ENCODE results near the gene SLC17A7.

The SLC17A7 gene

GRCh38 chr19:49414256-49414655 lies 27.1 kb downstream of the SLC17A7 start:
- TF ChIP-seq TAF1 (IDR thresholded peaks at IDR 0.05; ENCODE audit: borderline replicate concordance, insufficient read depth, low read length) (no peak), FOXP2 (optimal IDR thresholded peaks at IDR 0.05; ENCODE audit: borderline replicate concordance, extremely low read depth, extremely low read length, insufficient read depth) (no peak)

- TF ChIP-seq SIN3A (IDR thresholded peaks at IDR 0.05; ENCODE audit: borderline replicate concordance, insufficient read depth, low read length) (no peak), REST (IDR thresholded peaks at IDR 0.05; ENCODE audit: insufficient read depth in 1 of 2, low read depth in 2 of 2, low read length in 2 of 2) (no peak), FOXP2 (optimal IDR thresholded peaks at IDR 0.05; ENCODE audit: borderline replicate concordance, extremely low read depth, extremely low read length, insufficient read depth) (no peak), TAF1 (IDR thresholded peaks at IDR 0.05; ENCODE audit: borderline replicate concordance, insufficient read depth, low read length) (no peak), POLR2AphosphoS5 (IDR thresholded peaks at IDR 0.05; ENCODE audit: low read depth, low read length) (no peak)
Observed at GRCh38 chr19:49413348-49413747, 28.0 kb downstream of the SLC17A7 start.

GRCh38 chr19:49411681-49412326 lies 29.5 kb downstream of the SLC17A7 start:
- TF ChIP-seq TAF1 (IDR thresholded peaks at IDR 0.05; ENCODE audit: borderline replicate concordance, insufficient read depth, low read length) (no peak), REST (IDR thresholded peaks at IDR 0.05; ENCODE audit: insufficient read depth in 1 of 2, low read depth in 2 of 2, low read length in 2 of 2) (no peak), FOXP2 (optimal IDR thresholded peaks at IDR 0.05; ENCODE audit: borderline replicate concordance, extremely low read depth, extremely low read length, insufficient read depth) (no peak), SIN3A (IDR thresholded peaks at IDR 0.05; ENCODE audit: borderline replicate concordance, insufficient read depth, low read length) (no peak), POLR2AphosphoS5 (IDR thresholded peaks at IDR 0.05; ENCODE audit: low read depth, low read length) (no peak)

- no peak for TF ChIP-seq SIN3A (IDR thresholded peaks at IDR 0.05; ENCODE audit: borderline replicate concordance, insufficient read depth, low read length)
- TF ChIP-seq TAF1 (IDR thresholded peaks at IDR 0.05; ENCODE audit: borderline replicate concordance, insufficient read depth, low read length): no peak
- no peak for TF ChIP-seq FOXP2 (optimal IDR thresholded peaks at IDR 0.05; ENCODE audit: borderline replicate concordance, extremely low read depth, extremely low read length, insufficient read depth)
- TF ChIP-seq POLR2AphosphoS5 (IDR thresholded peaks at IDR 0.05; ENCODE audit: low read depth, low read length): no peak
- no peak for TF ChIP-seq REST (IDR thresholded peaks at IDR 0.05; ENCODE audit: insufficient read depth in 1 of 2, low read depth in 2 of 2, low read length in 2 of 2)
Observed at GRCh38 chr19:49409441-49410029, 31.8 kb downstream of the SLC17A7 start.

- TF ChIP-seq REST (IDR thresholded peaks at IDR 0.05; ENCODE audit: insufficient read depth in 1 of 2, low read depth in 2 of 2, low read length in 2 of 2): no peak
- TF ChIP-seq POLR2AphosphoS5 (IDR thresholded peaks at IDR 0.05; ENCODE audit: low read depth, low read length): no peak
- TF ChIP-seq TAF1 (IDR thresholded peaks at IDR 0.05; ENCODE audit: borderline replicate concordance, insufficient read depth, low read length): no peak
- TF ChIP-seq SIN3A (IDR thresholded peaks at IDR 0.05; ENCODE audit: borderline replicate concordance, insufficient read depth, low read length): no peak
- no peak for TF ChIP-seq FOXP2 (optimal IDR thresholded peaks at IDR 0.05; ENCODE audit: borderline replicate concordance, extremely low read depth, extremely low read length, insufficient read depth)
Observed at GRCh38 chr19:49408816-49409440, 32.4 kb downstream of the SLC17A7 start.

All from PFSK-1 (cell line).